ENCODE measurements around the gene GAST. TPM values are rescaled to one million over a fixed set of nuclear protein-coding genes. Genes with fewer than 3 reads are reported as not detected.

The GAST gene
- total RNA-seq, 1 experiment from 2014 or later, result not detected

DNA sequence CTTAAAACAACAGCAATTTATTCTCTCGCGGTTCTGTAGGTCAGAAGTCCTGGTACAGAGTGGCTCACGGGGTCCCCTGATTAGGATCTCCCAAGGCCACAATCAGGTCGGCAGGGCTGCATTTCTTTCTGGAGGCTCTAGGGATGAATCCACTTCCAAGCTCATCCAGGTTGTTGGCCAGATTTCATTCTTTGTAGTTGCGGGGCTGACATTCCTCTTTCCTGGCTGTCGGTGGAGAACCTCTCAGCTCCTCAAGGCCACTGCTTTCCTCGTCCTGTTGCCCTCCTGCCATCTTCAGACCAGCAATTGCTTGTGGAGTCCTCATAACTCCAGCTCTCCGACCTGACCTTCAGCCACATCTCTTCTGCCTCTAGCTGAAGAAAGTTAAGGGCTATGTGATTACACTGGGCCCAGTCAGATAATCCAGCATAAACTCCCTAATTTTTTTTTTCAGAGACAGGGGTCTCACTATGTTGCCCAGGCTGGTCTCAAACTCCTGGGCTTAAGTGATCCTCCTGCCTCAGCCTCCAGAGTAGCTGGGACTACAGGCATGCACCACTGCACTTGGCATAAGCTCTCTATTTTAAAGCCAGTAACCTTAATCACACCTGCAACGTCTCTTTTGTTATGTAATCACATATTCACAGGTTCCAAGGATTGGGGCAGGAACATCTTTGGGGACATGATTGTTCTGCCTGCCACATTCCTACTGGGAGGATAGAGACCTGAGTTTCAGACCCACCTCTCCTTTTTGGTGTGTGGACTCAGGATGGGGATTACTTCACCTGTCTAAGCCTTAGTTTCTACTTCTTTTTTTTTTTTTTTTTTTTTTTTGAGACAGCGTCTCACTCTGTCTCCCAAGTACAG lies 4.1 kb upstream of the GAST start:
- Histone ChIP-seq H3K27me3 (replicated peaks) (no peaks in the 10 kb centered on the region), H3K9me3 (replicated peaks) (no peaks in the 10 kb centered on the region)

DNA sequence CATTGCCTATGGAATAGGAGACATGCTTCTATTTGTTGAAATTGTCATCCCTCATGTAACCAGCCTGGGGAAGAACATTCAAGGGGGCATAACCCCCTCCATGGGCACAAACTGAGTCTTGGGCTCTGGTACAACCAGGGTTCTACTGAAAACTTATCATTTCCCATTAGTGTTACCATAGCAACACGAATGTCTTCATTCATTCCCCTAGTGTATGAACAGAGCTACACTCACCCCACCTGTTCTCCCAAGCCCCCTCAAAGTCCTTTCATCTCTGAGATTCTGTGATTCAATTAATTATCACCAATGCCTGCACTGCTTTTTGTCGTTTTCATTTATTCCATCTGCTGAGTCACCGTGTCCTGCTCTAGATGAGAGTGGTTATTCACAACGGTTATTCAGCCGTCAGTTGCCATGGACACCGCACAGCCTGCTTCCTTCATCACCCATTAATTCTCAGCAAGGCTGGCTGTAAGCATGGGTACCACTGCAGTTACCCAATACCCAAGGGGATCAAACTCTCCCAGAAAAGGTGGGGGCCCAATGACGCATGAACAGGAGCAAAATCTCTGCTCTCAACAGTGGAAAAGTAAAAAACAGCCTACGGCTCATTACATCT lies 1.6 kb upstream of the GAST start:
- Histone ChIP-seq H3K36me3 (no peaks in the 10 kb centered on the region), H3K27me3 (replicated peaks) (0 out of 2 replicates have a peak, but pooled peaks cover 3% of the 10 kb centered on the region), H3K9me3 (replicated peaks) (no peaks in the 10 kb centered on the region), H3K27ac (no peak overlapping the region), H3K4me3 (no peak overlapping the region), H3K4me1 (replicated peaks) (no peaks in the 10 kb centered on the region)
- no peak for DNase-seq (ENCODE audit: low read depth in 1 of 2, low spot score in 2 of 2)

More for the DNA sequence above, 4.1 kb upstream of the GAST start:
- no peak for DNase-seq (ENCODE audit: low read depth in 1 of 2, low spot score in 2 of 2)
- Histone ChIP-seq H3K36me3 (no peaks in the 10 kb centered on the region), H3K4me1 (replicated peaks) (peaks cover 5% of the 10 kb centered on the region; the same call in 1 of the 2 replicates), H3K4me3 (no peak overlapping the region), H3K27ac (no peak overlapping the region)

DNA sequence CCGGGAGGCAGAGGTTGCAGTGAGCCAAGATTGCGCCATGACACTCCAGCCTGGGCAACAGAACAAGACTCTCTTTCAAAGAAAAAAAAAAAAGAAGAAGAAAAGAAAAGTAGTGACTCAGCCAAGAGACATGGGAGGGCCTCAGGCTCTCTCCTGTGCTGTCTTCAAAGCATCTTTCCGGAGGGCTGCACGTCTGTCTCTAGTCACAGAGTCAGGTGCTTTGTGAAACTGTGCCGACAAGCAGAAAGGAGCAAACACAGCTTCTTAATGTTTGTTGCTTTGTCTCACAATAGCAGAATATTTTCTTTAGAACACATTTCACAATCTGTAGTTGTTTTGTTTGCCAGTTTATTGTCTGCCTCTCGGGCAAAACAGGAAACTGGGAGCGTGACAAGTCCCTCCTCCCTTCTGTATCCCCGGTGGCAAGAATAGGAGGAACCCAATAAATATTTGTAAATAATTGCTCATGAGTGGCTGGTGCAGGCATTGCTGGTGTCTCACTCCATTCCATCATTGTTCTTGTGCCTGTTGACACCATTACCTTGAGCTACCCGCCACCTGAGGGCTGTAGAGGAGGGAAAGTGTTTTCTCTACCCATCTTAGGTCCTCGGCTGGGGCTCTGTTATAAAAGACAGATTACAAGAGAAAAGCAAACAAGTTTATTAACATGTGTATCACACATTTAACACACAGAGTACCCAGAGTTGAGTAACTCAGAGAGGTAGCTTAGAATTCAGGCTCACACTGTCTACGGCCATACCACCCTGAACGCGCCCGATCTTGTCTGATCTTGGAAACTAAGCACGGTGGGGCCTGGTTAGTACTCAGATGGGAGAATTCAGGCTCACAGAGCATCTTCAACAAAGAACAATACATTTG lies 5.5 kb downstream of the GAST start:
- 0 out of 2 replicates have a peak, but pooled peaks cover 3% of the 10 kb centered on the region for H3K4me1 ChIP-seq (replicated peaks)
- H3K27ac ChIP-seq, result no peak overlapping the region
- H3K4me3 ChIP-seq, result no peak overlapping the region
- H3K36me3 ChIP-seq, result no peaks in the 10 kb centered on the region
- H3K27me3 ChIP-seq (replicated peaks), result 0 out of 2 replicates have a peak, but pooled peaks cover 3% of the 10 kb centered on the region
- no peak for DNase-seq (ENCODE audit: low read depth in 1 of 2, low spot score in 2 of 2)
- no peaks in the 10 kb centered on the region for H3K9me3 ChIP-seq (replicated peaks)

DNA sequence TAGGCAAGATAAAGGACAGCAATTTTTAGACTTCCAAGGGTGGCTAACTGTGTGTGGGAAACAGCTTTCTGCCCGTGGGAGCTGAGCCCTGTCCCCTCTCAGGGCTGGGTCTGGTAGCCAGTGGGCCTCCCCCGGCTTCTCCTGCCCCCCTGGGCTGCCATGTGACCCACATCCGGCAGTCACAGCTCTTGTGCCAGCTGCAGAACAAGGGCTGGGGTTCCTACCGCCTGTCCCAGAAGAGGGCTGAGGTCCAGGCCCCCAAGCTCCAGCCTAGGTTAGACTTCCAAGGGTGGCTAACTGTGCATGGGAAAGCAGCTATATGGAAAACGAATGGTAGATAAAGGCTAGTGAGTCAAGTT lies 6.1 kb downstream of the GAST start:
- Histone ChIP-seq H3K27ac (no peak overlapping the region), H3K4me3 (no peak overlapping the region), H3K36me3 (no peaks in the 10 kb centered on the region), H3K4me1 (replicated peaks) (0 out of 2 replicates have a peak, but pooled peaks cover 3% of the 10 kb centered on the region), H3K27me3 (replicated peaks) (0 out of 2 replicates have a peak, but pooled peaks cover 3% of the 10 kb centered on the region), H3K9me3 (replicated peaks) (no peaks in the 10 kb centered on the region)
- DNase-seq (ENCODE audit: low read depth in 1 of 2, low spot score in 2 of 2), result no peak

DNA sequence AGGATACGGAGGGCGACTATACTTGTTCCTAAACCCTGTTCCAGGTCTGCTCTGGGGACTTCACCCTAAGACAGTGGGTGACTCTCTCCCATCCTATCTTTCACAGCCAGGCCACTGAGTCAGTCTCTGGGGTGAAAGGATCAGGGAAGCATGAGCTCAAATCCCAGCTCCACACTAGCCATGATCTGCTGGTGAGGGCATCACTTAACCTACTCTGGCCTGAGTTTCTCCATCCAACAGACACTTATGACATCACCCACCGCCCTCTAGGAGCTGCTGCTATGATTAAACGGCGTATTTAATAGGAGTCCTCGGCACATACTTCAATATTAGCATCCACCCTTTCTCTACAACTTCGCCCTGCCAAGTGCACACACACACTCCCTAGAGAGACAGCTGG lies 10.1 kb downstream of the GAST start:
- DNase-seq (ENCODE audit: low read depth in 1 of 2, low spot score in 2 of 2), result no peak
- Histone ChIP-seq H3K27me3 (replicated peaks) (no peaks in the 10 kb centered on the region), H3K36me3 (no peaks in the 10 kb centered on the region), H3K9me3 (replicated peaks) (no peaks in the 10 kb centered on the region), H3K4me3 (no peak overlapping the region), H3K4me1 (replicated peaks) (0 out of 2 replicates have a peak, but pooled peaks cover 3% of the 10 kb centered on the region), H3K27ac (no peak overlapping the region)

DNA sequence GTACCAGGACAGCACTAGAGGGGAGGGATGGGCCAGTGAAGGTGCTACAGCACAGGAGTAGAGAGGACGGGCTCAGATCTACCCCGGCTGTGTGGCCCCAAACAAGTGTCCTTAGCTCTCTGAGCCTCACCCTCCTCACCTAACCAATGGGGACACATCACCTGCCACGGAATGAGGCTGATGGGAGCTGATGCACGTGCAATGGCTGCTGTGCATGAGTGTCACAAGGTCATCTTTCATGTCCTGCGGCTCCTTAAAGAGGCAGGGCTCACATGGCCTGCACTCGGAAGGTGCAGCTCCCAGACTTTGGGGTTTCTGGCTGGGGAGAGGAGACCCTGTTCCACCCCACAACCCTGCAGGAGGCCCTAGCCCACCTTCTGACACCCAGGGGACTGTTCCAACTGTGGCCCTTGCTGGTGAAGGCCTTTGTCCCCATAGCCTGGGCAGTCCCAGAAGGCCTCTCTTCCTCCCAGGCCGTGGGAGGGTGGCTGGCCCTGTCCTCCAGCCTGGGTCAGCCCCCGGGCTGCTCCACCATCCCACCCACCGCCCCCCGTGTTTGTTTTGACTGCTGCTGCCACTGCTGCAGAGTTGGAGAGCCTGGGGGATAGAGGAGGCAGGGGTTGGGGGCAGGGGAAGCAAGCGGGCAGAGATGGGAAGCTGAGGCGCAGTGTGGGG lies 11.8 kb downstream of the GAST start:
- no peaks in the 10 kb centered on the region for H3K36me3 ChIP-seq
- H3K4me1 ChIP-seq (replicated peaks), result no peaks in the 10 kb centered on the region
- no peak overlapping the region for H3K4me3 ChIP-seq
- no peak for DNase-seq (ENCODE audit: low read depth in 1 of 2, low spot score in 2 of 2)
- H3K9me3 ChIP-seq (replicated peaks), result no peaks in the 10 kb centered on the region
- H3K27me3 ChIP-seq (replicated peaks), result no peaks in the 10 kb centered on the region
- H3K27ac ChIP-seq, result no peak overlapping the region

DNA sequence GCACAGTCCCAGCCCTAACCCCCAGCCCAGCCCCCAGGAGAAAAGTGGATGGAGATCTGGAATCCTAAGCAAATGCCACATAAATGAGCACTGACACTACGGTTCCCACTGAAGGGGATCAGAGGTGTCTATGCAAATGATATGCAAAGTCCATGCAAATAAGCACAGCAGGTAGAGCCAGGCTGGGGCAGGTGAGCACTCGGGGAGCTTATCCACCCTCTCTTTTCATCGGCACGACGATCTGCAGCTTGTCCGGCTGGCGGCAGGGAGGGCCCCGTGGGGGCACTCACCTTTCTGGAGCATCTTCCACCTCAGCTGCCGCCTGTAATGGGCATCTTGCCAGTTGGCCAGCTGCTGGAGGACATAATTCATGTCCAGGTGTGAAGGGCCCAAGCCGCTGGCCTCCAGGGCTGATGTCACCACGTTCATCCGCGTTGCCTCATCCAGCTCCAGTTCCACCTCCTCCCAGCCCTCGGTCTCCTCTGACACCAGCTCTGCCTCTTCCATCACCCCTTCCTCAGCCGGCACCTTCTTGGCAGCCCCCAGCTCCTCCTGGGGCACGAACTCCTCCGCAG lies 12.4 kb downstream of the GAST start:
- Histone ChIP-seq H3K27ac (no peak overlapping the region), H3K4me1 (replicated peaks) (no peaks in the 10 kb centered on the region), H3K36me3 (no peaks in the 10 kb centered on the region), H3K27me3 (replicated peaks) (no peaks in the 10 kb centered on the region), H3K4me3 (no peak overlapping the region), H3K9me3 (replicated peaks) (no peaks in the 10 kb centered on the region)
- DNase-seq (ENCODE audit: low read depth in 1 of 2, low spot score in 2 of 2), result no peak

DNA sequence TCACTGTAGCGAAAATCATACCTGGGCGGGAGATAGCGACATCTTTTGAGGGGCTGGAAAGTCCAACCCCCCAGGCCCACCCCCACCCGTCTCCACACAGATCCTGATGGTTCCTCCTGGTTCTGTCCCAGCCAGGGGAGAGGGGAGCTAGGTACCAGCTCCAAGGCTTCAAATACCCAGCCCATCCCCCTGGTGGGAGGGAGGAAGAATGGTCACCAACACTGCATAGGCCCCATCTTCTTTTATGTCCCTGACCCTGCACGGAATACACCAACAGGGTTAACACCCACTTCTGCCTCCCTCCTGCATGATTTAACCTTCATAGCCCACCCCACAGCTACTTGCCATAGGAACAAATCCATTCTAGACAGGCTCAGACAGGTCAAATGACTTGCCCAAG lies 13.0 kb downstream of the GAST start:
- no peak for DNase-seq (ENCODE audit: low read depth in 1 of 2, low spot score in 2 of 2)
- Histone ChIP-seq H3K36me3 (no peaks in the 10 kb centered on the region), H3K4me3 (no peak overlapping the region), H3K27me3 (replicated peaks) (peaks cover under 1% of the 10 kb centered on the region; the same call in 1 of the 2 replicates), H3K9me3 (replicated peaks) (no peaks in the 10 kb centered on the region), H3K27ac (no peak overlapping the region), H3K4me1 (replicated peaks) (no peaks in the 10 kb centered on the region)

DNA sequence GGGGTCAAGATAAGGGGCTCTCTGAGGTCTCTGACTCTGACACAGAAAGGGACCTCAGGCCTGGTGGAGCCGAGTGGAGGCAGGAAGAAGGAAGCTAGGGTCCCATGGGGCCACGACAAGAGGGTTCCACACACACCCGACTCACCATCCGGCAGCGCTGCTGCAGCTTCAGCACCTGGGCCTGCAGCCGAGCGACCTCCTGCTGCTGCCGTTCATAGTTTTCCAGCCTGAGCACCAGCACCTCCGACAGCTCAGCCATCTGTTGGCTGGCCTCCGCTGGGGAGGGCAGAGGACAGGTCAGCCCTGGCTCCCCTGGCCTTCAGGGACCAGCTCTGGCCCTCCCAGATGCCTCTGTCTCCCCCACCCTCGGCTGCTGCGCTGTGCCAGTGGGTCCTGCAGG lies 15.9 kb downstream of the GAST start:
- Histone ChIP-seq H3K4me3 (no peak overlapping the region), H3K27ac (no peak overlapping the region), H3K36me3 (no peaks in the 10 kb centered on the region), H3K4me1 (replicated peaks) (no peaks in the 10 kb centered on the region), H3K9me3 (replicated peaks) (no peaks in the 10 kb centered on the region), H3K27me3 (replicated peaks) (peaks cover 25% of the 10 kb centered on the region)
- no peak for DNase-seq (ENCODE audit: low read depth in 1 of 2, low spot score in 2 of 2)

DNA sequence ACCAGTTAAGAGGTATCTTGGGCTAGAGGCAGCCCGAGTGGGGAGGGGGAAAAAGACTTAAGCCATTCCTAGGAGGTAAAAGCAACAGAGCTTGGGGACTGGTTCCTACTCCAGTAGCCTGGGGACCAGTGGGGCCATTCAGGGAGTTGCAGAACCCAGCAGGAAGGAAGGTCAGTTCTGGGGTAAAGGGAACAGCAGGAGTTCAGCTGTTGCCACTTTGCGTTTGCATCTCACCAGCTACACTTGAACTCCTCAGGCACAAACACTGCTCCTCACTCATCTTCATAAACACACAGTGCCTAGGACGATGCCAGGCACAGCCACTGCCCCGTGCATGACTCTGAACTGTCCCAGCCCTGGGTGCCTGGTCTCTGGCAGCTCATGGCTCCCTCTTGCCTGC lies 18.3 kb downstream of the GAST start:
- H3K27ac ChIP-seq, result no peak overlapping the region
- H3K27me3 ChIP-seq (replicated peaks), result peaks cover 48% of the 10 kb centered on the region
- H3K4me1 ChIP-seq (replicated peaks), result peaks cover 8% of the 10 kb centered on the region
- H3K36me3 ChIP-seq, result no peaks in the 10 kb centered on the region
- no peak for DNase-seq (ENCODE audit: low read depth in 1 of 2, low spot score in 2 of 2)
- H3K9me3 ChIP-seq (replicated peaks), result no peaks in the 10 kb centered on the region
- H3K4me3 ChIP-seq, result no peak overlapping the region

DNA sequence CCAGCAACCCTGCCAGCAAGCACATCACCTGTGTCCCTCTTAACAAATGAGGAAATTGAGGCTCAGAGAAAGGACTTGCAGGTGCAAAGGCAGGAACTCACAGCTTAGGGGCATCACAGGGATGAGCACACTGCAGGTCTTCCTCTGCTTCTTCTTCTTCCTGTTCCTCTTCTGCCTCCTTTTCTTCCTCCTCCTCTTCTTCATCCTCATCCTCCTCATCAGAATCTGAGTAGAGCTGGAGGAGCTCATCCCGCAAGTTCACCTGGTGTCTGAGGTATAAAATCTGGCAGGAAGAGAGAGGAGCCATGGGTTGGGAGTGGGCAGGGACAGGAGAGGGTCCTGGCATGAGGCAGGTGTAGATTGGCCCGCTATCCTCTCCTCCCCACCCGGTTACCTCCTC lies 19.7 kb downstream of the GAST start:
- peaks cover 8% of the 10 kb centered on the region for H3K4me1 ChIP-seq (replicated peaks)
- H3K4me3 ChIP-seq, result no peak overlapping the region
- H3K36me3 ChIP-seq, result no peaks in the 10 kb centered on the region
- DNase-seq (ENCODE audit: low read depth in 1 of 2, low spot score in 2 of 2), result no peak
- H3K27ac ChIP-seq, result no peak overlapping the region
- H3K9me3 ChIP-seq (replicated peaks), result no peaks in the 10 kb centered on the region
- peaks cover 58% of the 10 kb centered on the region for H3K27me3 ChIP-seq (replicated peaks)

DNA sequence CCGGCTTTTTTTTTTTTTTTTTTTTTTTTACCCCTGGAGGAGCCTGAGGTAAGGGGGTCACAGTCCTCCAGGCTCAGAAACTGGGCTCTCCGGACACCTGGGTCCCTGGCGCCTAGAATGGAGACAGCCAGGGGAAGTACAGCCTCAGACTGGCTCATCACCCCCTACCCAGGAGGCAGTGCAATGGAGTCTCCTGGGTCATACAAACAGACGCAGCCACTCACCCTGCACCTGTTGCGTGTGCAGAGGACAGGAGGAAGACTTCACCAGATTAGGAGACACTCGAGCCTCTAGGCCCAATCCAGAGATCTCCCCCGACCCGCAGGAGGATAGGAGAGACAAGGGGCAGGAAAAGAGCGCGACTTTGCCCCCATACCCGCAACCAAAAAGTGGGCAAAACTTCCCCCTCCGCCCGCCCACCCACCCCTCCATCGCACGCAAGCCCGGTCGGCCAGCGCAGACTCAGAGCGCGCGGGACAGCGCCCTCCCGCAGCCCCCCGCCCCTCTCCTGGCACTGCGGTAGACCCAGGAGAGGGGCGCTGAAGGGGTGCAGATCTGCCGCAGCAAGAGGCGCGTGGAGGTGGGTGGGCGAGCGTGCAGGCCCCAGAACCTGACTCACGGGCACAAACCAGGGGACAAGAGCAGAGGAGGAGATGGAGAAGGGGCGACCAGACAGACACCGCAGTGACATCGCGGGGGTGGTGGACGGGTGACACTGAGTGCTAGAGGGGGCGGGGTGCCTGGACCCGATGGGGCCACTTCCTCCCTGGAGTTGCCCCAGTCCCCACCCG lies 21.4 kb downstream of the GAST start:
- no peak overlapping the region for H3K27ac ChIP-seq
- no peaks in the 10 kb centered on the region for H3K9me3 ChIP-seq (replicated peaks)
- no peak overlapping the region for H3K4me3 ChIP-seq
- no peak for DNase-seq (ENCODE audit: low read depth in 1 of 2, low spot score in 2 of 2)
- H3K4me1 ChIP-seq (replicated peaks), result peaks cover 11% of the 10 kb centered on the region
- no peaks in the 10 kb centered on the region for H3K36me3 ChIP-seq
- H3K27me3 ChIP-seq (replicated peaks), result peaks cover 68% of the 10 kb centered on the region
